GM21360 (cell line): ENCODE results near the gene SEPTIN10.
"Not testable (repeated sequence)": the region's sequence is repeated elsewhere in the genome, so short reads cannot be mapped to it uniquely, and the experiment has no call there.

Experiments used
- ATAC-seq: cut with Tn5 transposase; IDR thresholded peaks from one replicate; pipeline ENCODE4 v1.9.1; 2021; ENCODE audit warnings: mild to moderate bottlenecking, moderate library complexity; ENCODE audit not compliant: unreplicated experiment

SEPTIN10 gene

DNA sequence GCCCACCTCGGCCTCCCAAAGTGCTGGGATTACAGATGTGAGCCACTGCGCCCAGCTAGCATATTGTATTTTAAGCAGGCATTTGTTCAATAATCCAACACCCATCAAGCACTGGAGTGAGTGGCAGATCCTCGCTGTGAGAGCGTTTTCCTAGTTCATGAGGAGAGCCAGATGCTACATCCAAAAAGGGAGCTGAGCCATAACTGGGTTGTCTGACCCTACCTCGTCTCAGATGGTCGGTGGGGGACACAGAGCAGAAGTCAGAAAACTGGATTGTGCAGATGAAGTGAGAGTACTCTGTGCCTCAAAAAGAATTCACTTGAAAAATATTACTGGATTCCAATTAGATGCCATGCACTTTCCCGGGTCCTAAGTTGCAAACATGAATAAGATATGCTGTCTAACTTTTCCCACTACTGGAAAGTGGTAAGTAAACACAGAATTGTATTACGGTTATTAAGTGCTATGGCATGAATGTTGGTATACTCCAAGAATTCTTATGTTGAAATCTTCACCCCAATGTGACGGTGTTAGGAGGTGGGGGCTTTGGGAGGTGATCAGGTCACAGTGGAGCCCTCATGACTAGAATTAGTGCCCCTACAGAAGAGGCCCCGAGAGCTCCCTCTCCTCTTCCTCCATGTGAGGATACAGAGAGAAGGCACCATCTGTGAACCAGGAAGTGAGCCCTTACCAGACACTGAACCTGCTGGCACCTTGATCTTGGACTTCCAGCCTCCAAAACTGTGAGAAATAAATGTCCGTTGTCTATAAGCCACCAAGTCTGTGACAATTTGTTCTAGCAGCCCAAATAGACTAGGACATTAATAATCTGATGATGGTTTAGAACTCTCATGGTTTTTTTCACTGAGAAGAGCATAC, 21.9 kb upstream of the SEPTIN10 start:
- ATAC-seq: no peak

- ATAC-seq: no peak
Observed at GRCh38 chr2:109633284-109633961, 19.7 kb upstream of the SEPTIN10 start.

- no peak for ATAC-seq
Observed at GRCh38 chr2:109632158-109632789, 18.5 kb upstream of the SEPTIN10 start.

- ATAC-seq: no peak
Observed at GRCh38 chr2:109631741-109632140, 18.0 kb upstream of the SEPTIN10 start.

- no peak for ATAC-seq
Observed at GRCh38 chr2:109630441-109631430, 17.0 kb upstream of the SEPTIN10 start.

GRCh38 chr2:109629867-109630266, 16.1 kb upstream of the SEPTIN10 start:
- no peak for ATAC-seq

DNA sequence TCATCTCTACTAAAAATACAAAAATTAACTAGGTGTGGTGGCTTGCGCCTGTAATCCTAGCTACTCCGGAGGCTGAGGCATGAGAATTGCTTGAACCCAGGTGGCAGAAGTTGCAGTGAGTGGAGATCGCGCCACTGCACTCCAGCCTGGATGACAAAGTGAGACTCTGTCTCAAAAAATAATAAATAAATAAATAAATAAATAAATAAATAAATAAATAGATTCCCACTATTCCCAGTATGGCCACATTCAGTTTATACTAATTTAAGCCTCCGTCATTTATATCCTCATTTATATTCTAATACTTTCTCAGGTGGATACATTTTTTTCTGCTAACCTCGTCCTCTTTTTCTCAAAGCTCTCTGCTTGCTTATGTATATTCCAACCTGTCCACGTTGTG, 14.6 kb upstream of the SEPTIN10 start:
- ATAC-seq: not testable (repeated sequence)

DNA sequence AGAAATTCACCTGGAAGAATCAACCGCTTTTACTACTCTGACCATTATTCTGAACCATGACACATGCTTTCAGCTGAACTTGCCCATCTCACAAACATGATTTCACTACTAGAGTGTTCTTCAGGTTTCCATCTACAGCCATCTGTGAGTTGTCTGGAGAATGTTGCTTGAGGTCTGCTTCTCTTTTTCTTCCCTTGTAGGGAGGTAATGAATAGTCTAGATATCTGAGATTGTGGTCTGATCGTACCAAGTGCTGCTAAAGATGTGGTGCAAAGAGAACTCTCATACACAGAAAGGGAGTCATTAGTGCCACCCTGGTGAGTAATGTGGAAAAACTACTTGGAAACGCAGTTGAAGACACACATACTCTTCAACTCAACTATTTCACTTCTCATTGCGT, 10.6 kb upstream of the SEPTIN10 start:
- no peak for ATAC-seq

- no peak for ATAC-seq
Observed at GRCh38 chr2:109623923-109624322, 10.2 kb upstream of the SEPTIN10 start.

GRCh38 chr2:109623297-109623696, 9.5 kb upstream of the SEPTIN10 start:
- no peak for ATAC-seq

GRCh38 chr2:109619032-109619615, 5.4 kb upstream of the SEPTIN10 start:
- ATAC-seq: no peak

DNA sequence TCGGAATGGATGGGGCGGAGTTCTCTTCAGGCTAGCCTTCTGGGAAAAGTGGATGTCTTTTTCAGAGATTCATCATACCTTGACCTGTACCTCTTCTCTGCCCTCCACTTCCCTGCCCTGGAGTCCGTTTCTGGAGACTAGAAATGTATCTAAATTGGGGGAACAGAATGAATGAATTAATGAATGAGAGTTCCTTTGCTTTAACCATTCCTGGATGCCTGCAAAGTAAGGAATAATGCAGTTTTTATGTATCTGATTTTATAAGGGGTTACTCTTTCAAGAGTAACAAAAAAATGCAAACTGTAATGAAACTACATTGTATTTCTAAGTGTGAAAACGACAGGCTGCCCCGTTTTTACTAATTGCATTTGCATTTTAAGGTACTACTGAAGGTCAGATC, 2.4 kb upstream of the SEPTIN10 start:
- no peak for ATAC-seq

DNA sequence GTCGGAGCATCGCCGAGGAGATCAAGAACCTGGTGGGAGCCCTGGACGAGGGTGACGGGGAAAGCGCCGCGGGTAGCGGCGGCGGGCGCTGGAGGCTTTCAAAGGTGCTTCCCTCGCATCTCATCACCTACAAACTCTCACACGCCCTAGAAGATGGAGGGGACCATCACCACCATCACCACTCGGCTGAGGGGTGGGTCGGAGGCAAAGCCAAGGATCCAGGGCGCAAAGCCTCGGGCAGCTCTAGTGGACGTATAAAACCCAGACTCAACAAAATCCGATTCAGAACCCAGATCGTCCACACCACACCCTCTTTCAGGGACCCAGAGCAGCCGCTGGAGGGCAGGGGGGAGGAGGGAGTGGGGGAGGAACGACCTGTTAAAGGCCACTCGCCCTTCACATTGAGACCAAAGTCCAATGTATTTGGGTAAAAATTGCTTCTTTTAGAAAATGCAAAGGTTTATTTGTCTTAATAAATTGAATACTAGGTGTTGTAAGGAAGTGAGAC, 1.9 kb upstream of the SEPTIN10 start:
- no peak for ATAC-seq

DNA sequence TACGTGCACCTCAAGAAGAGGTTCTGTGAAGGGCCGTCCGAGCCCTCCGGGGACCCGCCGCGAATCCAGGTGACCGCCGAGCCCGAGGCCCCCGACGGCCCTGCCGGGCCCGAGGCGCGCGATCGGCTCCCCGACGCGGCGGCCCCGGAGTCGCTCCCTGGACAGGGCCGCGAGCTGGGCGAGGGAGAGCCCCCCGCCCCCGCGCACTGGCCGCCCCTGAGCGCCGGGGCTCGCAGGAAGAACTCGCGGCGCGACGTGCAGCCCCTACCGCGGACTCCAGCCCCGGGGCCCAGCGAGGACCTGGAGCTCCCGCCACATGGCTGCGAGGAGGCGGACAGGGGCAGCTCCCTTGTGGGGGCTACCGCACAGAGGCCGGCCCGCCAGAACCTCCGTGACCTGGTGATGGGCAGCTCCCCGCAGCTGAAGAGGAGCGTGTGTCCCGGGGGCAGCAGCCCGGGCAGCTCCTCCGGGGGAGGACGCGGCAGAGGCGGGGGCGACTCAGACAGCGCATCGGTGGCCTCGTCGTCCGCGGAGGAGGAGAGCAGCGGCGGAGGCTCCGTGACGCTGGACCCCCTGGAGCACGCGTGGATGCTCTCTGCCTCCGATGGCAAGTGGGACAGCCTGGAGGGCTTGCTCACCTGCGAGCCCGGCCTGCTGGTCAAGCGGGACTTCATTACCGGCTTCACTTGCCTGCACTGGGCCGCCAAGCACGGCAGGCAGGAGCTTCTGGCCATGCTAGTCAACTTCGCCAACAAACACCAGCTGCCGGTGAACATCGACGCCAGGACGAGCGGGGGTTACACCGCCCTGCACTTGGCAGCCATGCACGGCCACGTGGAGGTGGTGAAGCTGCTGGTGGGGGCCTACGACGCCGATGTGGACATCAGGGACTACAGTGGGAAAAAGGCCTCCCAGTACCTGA, 1.2 kb upstream of the SEPTIN10 start:
- no peak for ATAC-seq

- peak; percentile 26 for ATAC-seq
Observed at GRCh38 chr2:109613081-109613921, 465 bp downstream of the SEPTIN10 start.

GRCh38 chr2:109611467-109612095, 2.2 kb downstream of the SEPTIN10 start:
- no peak for ATAC-seq

DNA sequence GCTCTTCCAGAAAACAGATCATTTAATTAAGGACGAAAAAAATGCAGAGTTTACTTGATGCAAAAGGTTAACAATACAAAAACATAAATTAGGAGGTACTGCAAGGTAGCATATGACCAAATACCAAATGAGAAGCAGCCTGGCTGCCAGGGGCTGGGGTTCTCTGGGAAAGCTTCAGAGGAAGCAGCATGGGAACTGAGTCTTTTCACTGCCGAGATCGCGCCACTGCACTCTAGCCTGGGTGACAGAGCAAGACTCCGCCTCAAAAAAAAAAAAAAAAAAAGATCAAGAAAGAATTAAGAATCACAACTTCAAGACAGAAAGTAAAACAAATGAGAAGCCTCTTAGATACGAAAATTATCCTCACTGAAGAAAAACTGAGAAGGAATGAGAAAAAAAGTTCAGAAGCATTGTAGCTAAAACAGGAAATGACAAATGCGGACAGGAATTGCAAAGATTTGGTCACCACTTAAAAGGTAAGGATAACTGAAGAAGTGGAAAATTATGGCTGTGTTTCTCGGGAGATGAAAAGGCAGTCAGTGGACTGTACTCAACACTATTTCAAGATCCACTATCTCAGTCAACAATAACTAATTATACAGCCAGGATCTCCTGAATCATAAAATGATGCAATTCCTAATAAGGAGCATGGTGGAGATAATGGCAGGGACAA, 4.3 kb downstream of the SEPTIN10 start:
- ATAC-seq: no peak
